GM19240 (cell line): ENCODE measurements around the gene SAP25.
"Not testable (repeated sequence)": the region's sequence is repeated elsewhere in the genome, so short reads cannot be mapped to it uniquely, and the experiment has no call there.

ENCODE experiments used
- DNase-seq: peaks from one replicate; pipeline ENCODE4 v3.0.0; 2011; ENCODE audit warnings: low spot score; ENCODE audit not compliant: insufficient read length

Gene SAP25

GRCh38 chr7:100538348-100538653 is 35.4 kb downstream of the SAP25 start:
- DNase-seq, result no peak

- DNase-seq, result not testable (repeated sequence)
These were observed 37.0 kb downstream of the SAP25 start for GRCh38 chr7:100536695-100537094.

GRCh38 chr7:100535982-100536381 is 37.7 kb downstream of the SAP25 start:
- not testable (repeated sequence) for DNase-seq

GRCh38 chr7:100532165-100533022 is 41.3 kb downstream of the SAP25 start:
- no peak for DNase-seq

- DNase-seq, result not testable (repeated sequence)
These were observed 45.4 kb downstream of the SAP25 start for GRCh38 chr7:100528108-100528866.

- DNase-seq, result not testable (repeated sequence)
These were observed 50.5 kb downstream of the SAP25 start for GRCh38 chr7:100523192-100523591.
